HepG2 (cell line): ENCODE measurements around the gene RHBDD3. TPM values are rescaled to one million over a fixed set of nuclear protein-coding genes. Genes with fewer than 3 reads are reported as not detected.

Experiments used
- ATAC-seq: fragments of 200-7000 bp; cut with Tn5 transposase; 3 replicates; pipeline ENCODE4 v1.9.1; 2020; ENCODE audit warnings: mild to moderate bottlenecking, moderate library complexity
- BruUV-seq: library from RNA; stranded (reverse); fragments of 400-500 nt; replicated peaks from 2 replicates; lab custom pipeline; 2021; lab: Mats Ljungman, UMichigan
- CTCF ChIA-PET: fragments of 300-600 bp; formaldehyde crosslinking; extraction: SDS; loops from one replicate; lab custom pipeline; 2021; ENCODE audit warnings: low total read pairs, inconsistent platforms, low intra/inter-chr PET ratio; lab: Yijun Ruan, JAX
- POLR2A ChIA-PET: fragments of 350-600 bp; sonication (Branson Sonifier 250); formaldehyde crosslinking; loops from one replicate; lab custom pipeline; 2020; ENCODE audit warnings: antibody characterized with exemption, inconsistent platforms; lab: Yijun Ruan, JAX
- DNase-seq: peaks from one replicate; pipeline ENCODE4 v3.0.0-alpha.2; 2015; ENCODE audit warnings: low spot score
- FAIRE-seq: peaks from 3 replicates; lab custom pipeline; 2011; peaks lifted over from hg19 to GRCh38; lab: Jason Lieb, UNC
- H2AFZ ChIP-seq: one replicate; pipeline ENCODE4 v1.6.1; 2011; ENCODE audit warnings: low read length, inconsistent platforms
- H3K27ac ChIP-seq: fragments of 300-600 bp; 3 replicates; pipeline ENCODE4 v1.8.0; 2011; ENCODE audit warnings: mixed run types, mild to moderate bottlenecking, mixed read lengths, low read length, inconsistent platforms; ENCODE audit not compliant: insufficient read depth; ENCODE audit errors: extremely low read length
- H3K27me3 ChIP-seq, 2 experiments: fragments of 200-600 bp in 1 of 2; 2 replicates in 1 of 2; 3 replicates in 1 of 2; pipeline versions ENCODE4 v1.6.0 to v1.8.0; 2011; ENCODE audit warnings: low read length in 2 of 2, mild to moderate bottlenecking in 2 of 2, moderate library complexity in 2 of 2, inconsistent platforms in 1 of 2; ENCODE audit not compliant: insufficient read depth in 2 of 2, control insufficient read depth in 1 of 2
- H3K36me3 ChIP-seq, 2 experiments: fragments of 200-600 bp in 1 of 2; replicated peaks in 1 of 2; 2 replicates in 1 of 2; 3 replicates in 1 of 2; pipeline versions ENCODE4 v1.5.1 to v1.8.0; 2011; ENCODE audit warnings: low read length in 2 of 2, inconsistent platforms in 1 of 2; ENCODE audit not compliant: insufficient read depth in 2 of 2, control insufficient read depth in 1 of 2
- H3K4me1 ChIP-seq: 2 replicates; pipeline ENCODE4 v1.5.1; 2012; ENCODE audit warnings: low read length, inconsistent platforms; ENCODE audit not compliant: insufficient read depth
- H3K4me2 ChIP-seq: 2 replicates; pipeline ENCODE4 v1.6.0; 2011; ENCODE audit warnings: low read depth, low read length, inconsistent platforms
- H3K4me3 ChIP-seq, 3 experiments: fragments of 200-600 bp in 1 of 3; sonication (generic), shearing (Covaris generic) in 1 of 3; replicated peaks in 1 of 3; 2 replicates each; pipeline ENCODE4 v1.5.1; 2011 to 2016; ENCODE audit warnings: low read length in 3 of 3, inconsistent platforms in 2 of 3, low read depth in 2 of 3, mild to moderate bottlenecking in 2 of 3, control low read depth in 1 of 3, mixed read lengths in 1 of 3; ENCODE audit not compliant: insufficient read depth in 1 of 3
- H3K79me2 ChIP-seq: one replicate; pipeline ENCODE4 v1.6.1; 2011; ENCODE audit warnings: low read length, inconsistent platforms; ENCODE audit not compliant: insufficient read depth
- H3K9ac ChIP-seq: 2 replicates; pipeline ENCODE4 v1.6.0; 2011; ENCODE audit warnings: mild to moderate bottlenecking, low read depth, low read length, inconsistent platforms; ENCODE audit not compliant: insufficient read depth
- H3K9me3 ChIP-seq: 2 replicates; pipeline ENCODE4 v1.5.1; 2012; ENCODE audit warnings: mild to moderate bottlenecking, low read length
- H4K20me1 ChIP-seq: 2 replicates; pipeline ENCODE4 v1.6.0; 2011; ENCODE audit warnings: inconsistent platforms, mild to moderate bottlenecking, low read length, moderate library complexity; ENCODE audit not compliant: insufficient read depth
- HDAC1 ChIP-seq: sonication (generic); formaldehyde crosslinking; IDR thresholded peaks from 2 replicates; pipeline ENCODE4 v1.5.1; 2020; ENCODE audit warnings: mild to moderate bottlenecking, missing genetic modification reagents
- HDAC2 ChIP-seq: sonication (generic); formaldehyde crosslinking; IDR thresholded peaks from 2 replicates; pipeline ENCODE4 v1.4.0; 2020; ENCODE audit warnings: missing genetic modification reagents
- HOXD1 ChIP-seq: sonication (generic); formaldehyde crosslinking; IDR thresholded peaks from 2 replicates; pipeline ENCODE4 v1.5.0; 2020; ENCODE audit warnings: missing genetic modification reagents
- MTA3 ChIP-seq: sonication (generic); formaldehyde crosslinking; IDR thresholded peaks from 2 replicates; pipeline ENCODE4 v1.4.0; 2020; ENCODE audit warnings: missing genetic modification reagents
- MTF2 ChIP-seq: sonication (generic); formaldehyde crosslinking; IDR thresholded peaks from 2 replicates; pipeline ENCODE4 v1.5.0; 2020; ENCODE audit warnings: missing genetic modification reagents, borderline replicate concordance
- ZNF225 ChIP-seq: sonication (generic); formaldehyde crosslinking; IDR thresholded peaks from 2 replicates; pipeline ENCODE4 v1.4.0; 2020; ENCODE audit warnings: mild to moderate bottlenecking, missing genetic modification reagents
- ZNF335 ChIP-seq: sonication (generic); formaldehyde crosslinking; IDR thresholded peaks from 2 replicates; pipeline ENCODE4 v1.4.0; 2020; ENCODE audit warnings: missing genetic modification reagents
- ZNF589 ChIP-seq: sonication (generic); formaldehyde crosslinking; conservative IDR thresholded peaks from 2 replicates; pipeline ENCODE4 v1.8.0; 2022; ENCODE audit warnings: mild to moderate bottlenecking, moderate library complexity, missing genetic modification reagents
- ZNF777 ChIP-seq: sonication (generic); formaldehyde crosslinking; IDR thresholded peaks from 2 replicates; pipeline ENCODE4 v1.4.0; 2020; ENCODE audit warnings: missing genetic modification reagents
- ZNF788 ChIP-seq: sonication (generic); formaldehyde crosslinking; IDR thresholded peaks from 2 replicates; pipeline ENCODE4 v1.5.0; 2020; ENCODE audit warnings: mild to moderate bottlenecking, missing genetic modification reagents, borderline replicate concordance
- WGBS: methylation state at CpG from one replicate; pipeline ENCODE4 v1.1.6; 2017; ENCODE audit warnings: low lambda C conversion rate; 5-methylcytosine and 5-hydroxymethylcytosine counted together
- in situ Hi-C: cut with HindIII; loops from 2 replicates; pipeline ENCODE4 v1.10.0; 2017; ENCODE audit warnings: low pct_unique_long_range_greater_than_20kb; ENCODE audit not compliant: extremely low pct_ligation_motif_present
- intact Hi-C: fragments of 100-400 bp; cut with micrococcal nuclease; formaldehyde crosslinking; loops from one replicate; pipeline ENCODE4 v1.10.0; 2022; ENCODE audit not compliant: unreplicated experiment
- polyA plus RNA-seq, 8 experiments: library from polyadenylated mRNA; depleted of rRNA in 3 of 8; stranded (reverse) in 7 of 8; unstranded in 1 of 8; fragments of >200 nt; fragmentation: Illumina TruSeq in 4 of 8; extraction: Trizol in 4 of 8; gene quantifications; 2 replicates each; pipeline versions ENCODE4 v1.2.1 to v1.2.3, GENCODE V29; 2011 to 2016; ENCODE audit warnings: low read depth in 4 of 8, missing spikeins in 1 of 8, mixed read lengths in 1 of 8; ENCODE audit not compliant: insufficient read depth in 1 of 8
- total RNA-seq, 5 experiments: library from RNA; depleted of rRNA; stranded (reverse); fragments of >200 nt; fragmentation: Illumina TruSeq; extraction: Trizol; gene quantifications; 2 replicates each; pipeline ENCODE4 v1.2.3, GENCODE V29; 2016; ENCODE audit warnings: low read depth in 1 of 5
- TF ChIP-seq, protein P1 (sequence below): sonication (generic); formaldehyde crosslinking; IDR thresholded peaks from 2 replicates; pipeline ENCODE4 v1.8.0; 2022; ENCODE audit warnings: mild to moderate bottlenecking, missing genetic modification reagents, moderate library complexity
- TF ChIP-seq, protein P2 (sequence below): sonication (generic); formaldehyde crosslinking; IDR thresholded peaks from 2 replicates; pipeline ENCODE4 v1.4.0; 2020; ENCODE audit warnings: missing genetic modification reagents

RHBDD3 gene
- total and polyA plus RNA-seq, 2 of the 13 experiments (the other 11 are each of a cell fraction or from before 2014, with no cell fraction given), result 12.1 to 26.7 TPM

DNA sequence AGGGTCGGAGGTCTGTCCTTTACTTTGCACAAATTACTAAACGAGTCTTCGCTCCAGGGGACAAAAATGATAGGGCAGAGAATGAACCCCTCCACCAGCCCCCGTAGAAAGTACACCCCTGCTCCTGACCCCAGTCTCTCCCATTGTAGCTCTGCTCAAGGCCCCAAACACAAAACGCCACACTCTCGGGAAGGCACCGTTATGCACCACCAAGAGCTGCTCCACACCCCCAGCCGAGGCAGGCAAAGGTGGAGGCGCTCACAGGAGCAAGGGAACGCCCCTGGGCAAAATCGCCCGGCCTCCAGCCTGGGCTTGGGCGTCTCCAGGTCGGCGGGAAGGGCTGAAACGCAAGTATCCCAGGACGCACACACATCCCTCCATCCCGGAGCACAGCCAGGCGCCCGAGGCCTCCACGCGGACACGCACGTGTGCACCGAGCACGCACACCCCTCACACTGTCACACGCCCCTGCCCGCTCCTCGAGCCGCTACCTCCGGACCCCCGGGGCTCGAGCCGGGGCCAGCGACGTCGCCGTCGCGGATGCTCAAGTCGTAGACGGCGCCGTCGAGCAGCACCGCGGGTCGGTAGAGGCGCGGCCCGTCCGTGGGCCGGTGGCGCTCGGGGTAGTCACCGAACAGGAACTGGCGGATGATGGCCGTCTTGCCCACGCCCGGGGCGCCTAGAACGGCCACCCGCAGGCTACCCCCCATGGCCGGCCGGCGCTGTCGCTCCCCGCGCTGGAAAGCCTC lies 46.9 kb upstream of the RHBDD3 start:
- no peak for FAIRE-seq
- BruUV-seq, result no TSS peak
- Histone ChIP-seq H3K27me3 (peaks cover 7 to 41% of the 10 kb centered on the region in 2 experiments), H3K4me1 (peaks cover 33% of the 10 kb centered on the region), H3K4me3 (peak overlapping the region; percentile 13 to 70 (median 41); a peak in 5 of 6 replicates), H3K9me3 (no peaks in the 10 kb centered on the region), H3K4me2 (peak overlapping the region; percentile 73), H3K27ac (no peak overlapping the region), H2AFZ (no peak overlapping the region), H4K20me1 (no peaks in the 10 kb centered on the region; the same call in 1 of the 2 replicates), H3K79me2 (no peaks in the 10 kb centered on the region), H3K9ac (no peak overlapping the region), H3K36me3 (no peaks in the 10 kb centered on the region)
- peak; percentile 10 for ATAC-seq
- TF ChIP-seq ZNF225 (CRISPR knock-in tag) (peak; percentile 51; the same call in 1 of the 2 replicates), HDAC1 (CRISPR knock-in tag) (0 out of 2 replicates have a peak, but pooled peaks have one; percentile 17), ZNF335 (CRISPR knock-in tag) (no peak), ZNF777 (CRISPR knock-in tag) (peak; percentile 95), HDAC2 (CRISPR knock-in tag) (no peak), ZNF788 (0 out of 2 replicates have a peak, but pooled peaks have one; percentile 30), HOXD1 (CRISPR knock-in tag) (0 out of 2 replicates have a peak, but pooled peaks have one; percentile 26), MTA3 (no peak), ZNF589 (CRISPR knock-in tag) (0 out of 2 replicates have a peak, but pooled peaks have one; percentile 2), MTF2 (CRISPR knock-in tag) (peak; percentile 82)
- TF ChIP-seq, protein P1, sequence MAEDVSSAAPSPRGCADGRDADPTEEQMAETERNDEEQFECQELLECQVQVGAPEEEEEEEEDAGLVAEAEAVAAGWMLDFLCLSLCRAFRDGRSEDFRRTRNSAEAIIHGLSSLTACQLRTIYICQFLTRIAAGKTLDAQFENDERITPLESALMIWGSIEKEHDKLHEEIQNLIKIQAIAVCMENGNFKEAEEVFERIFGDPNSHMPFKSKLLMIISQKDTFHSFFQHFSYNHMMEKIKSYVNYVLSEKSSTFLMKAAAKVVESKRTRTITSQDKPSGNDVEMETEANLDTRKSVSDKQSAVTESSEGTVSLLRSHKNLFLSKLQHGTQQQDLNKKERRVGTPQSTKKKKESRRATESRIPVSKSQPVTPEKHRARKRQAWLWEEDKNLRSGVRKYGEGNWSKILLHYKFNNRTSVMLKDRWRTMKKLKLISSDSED, result 0 out of 2 replicates have a peak, but pooled peaks have one; percentile 20
- TF ChIP-seq, protein P2, sequence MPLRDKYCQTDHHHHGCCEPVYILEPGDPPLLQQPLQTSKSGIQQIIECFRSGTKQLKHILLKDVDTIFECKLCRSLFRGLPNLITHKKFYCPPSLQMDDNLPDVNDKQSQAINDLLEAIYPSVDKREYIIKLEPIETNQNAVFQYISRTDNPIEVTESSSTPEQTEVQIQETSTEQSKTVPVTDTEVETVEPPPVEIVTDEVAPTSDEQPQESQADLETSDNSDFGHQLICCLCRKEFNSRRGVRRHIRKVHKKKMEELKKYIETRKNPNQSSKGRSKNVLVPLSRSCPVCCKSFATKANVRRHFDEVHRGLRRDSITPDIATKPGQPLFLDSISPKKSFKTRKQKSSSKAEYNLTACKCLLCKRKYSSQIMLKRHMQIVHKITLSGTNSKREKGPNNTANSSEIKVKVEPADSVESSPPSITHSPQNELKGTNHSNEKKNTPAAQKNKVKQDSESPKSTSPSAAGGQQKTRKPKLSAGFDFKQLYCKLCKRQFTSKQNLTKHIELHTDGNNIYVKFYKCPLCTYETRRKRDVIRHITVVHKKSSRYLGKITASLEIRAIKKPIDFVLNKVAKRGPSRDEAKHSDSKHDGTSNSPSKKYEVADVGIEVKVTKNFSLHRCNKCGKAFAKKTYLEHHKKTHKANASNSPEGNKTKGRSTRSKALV (CRISPR knock-in tag), result peak; percentile 92
- ChIA-PET CTCF (no interaction called here), POLR2A (no interaction called here)
- DNase-seq, result no peak
- WGBS, result 4% methylated on average over 13 of the region's 69 CpGs
- in situ Hi-C loops (no loop called here), intact Hi-C loops (no loop called here)
